ENCODE measurements around the gene AHNAK2.
"Not testable (repeated sequence)": the region's sequence is repeated elsewhere in the genome, so short reads cannot be mapped to it uniquely, and the experiment has no call there.

AHNAK2 gene

GRCh38 chr14:104893435-104894207 is 84.6 kb downstream of the AHNAK2 start:
- H3K4me3 ChIP-seq (ENCODE audit: low read depth, low read length), result no peak overlapping the region
- no peak for DNase-seq (ENCODE audit: low read depth)

- no peak for DNase-seq (ENCODE audit: low read depth)
- H3K4me3 ChIP-seq (ENCODE audit: low read depth, low read length), result no peak overlapping the region
Observed at GRCh38 chr14:104892531-104893434, 85.4 kb downstream of the AHNAK2 start.

- DNase-seq (ENCODE audit: low read depth), result no peak
- H3K4me3 ChIP-seq (ENCODE audit: low read depth, low read length), result no peak overlapping the region
Observed at GRCh38 chr14:104891664-104892530, 86.3 kb downstream of the AHNAK2 start.

- DNase-seq (ENCODE audit: low read depth), result no peak
- H3K4me3 ChIP-seq (ENCODE audit: low read depth, low read length), result no peak overlapping the region
Observed at GRCh38 chr14:104891121-104891551, 87.0 kb downstream of the AHNAK2 start.

GRCh38 chr14:104890292-104890691 is 87.9 kb downstream of the AHNAK2 start:
- not testable (repeated sequence) for H3K4me3 ChIP-seq (ENCODE audit: low read depth, low read length); DNase-seq (ENCODE audit: low read depth)

GRCh38 chr14:104889375-104889757 is 88.8 kb downstream of the AHNAK2 start:
- H3K4me3 ChIP-seq (ENCODE audit: low read depth, low read length), result no peak overlapping the region
- DNase-seq (ENCODE audit: low read depth), result no peak

- DNase-seq (ENCODE audit: low read depth), result no peak
- no peak overlapping the region for H3K4me3 ChIP-seq (ENCODE audit: low read depth, low read length)
Observed at GRCh38 chr14:104888489-104889374, 89.4 kb downstream of the AHNAK2 start.

- no peak for DNase-seq (ENCODE audit: low read depth)
- no peak overlapping the region for H3K4me3 ChIP-seq (ENCODE audit: low read depth, low read length)
Observed at GRCh38 chr14:104887623-104888488, 90.3 kb downstream of the AHNAK2 start.
